ENCODE results near the gene GALK1. TPM values are rescaled to one million over a fixed set of nuclear protein-coding genes. Genes with fewer than 3 reads are reported as not detected.

GALK1 gene
- total and polyA plus RNA-seq, 9 of the 15 experiments (the other 6 are each of a cell fraction or from before 2014, with no cell fraction given), result 0.45 to 51.6 (median 17.4) TPM

- TF ChIP-seq CHD7 (IDR thresholded peaks at IDR 0.05; ENCODE audit: low read depth, low read length), result no peak
- no peak for TF ChIP-seq TRIM25 (IDR thresholded peaks at IDR 0.05; ENCODE audit: borderline replicate concordance)
- peak; percentile 84; the same call in 1 of the 2 replicates for TF ChIP-seq CBX1 (IDR thresholded peaks at IDR 0.05; ENCODE audit: low read depth)
- TF ChIP-seq NFE2L1 (tag; IDR thresholded peaks at IDR 0.05; ENCODE audit: borderline replicate concordance, low read depth), result peak; percentile 32; the same call in 1 of the 2 replicates
- no peak for TF ChIP-seq BRF1 (IDR thresholded peaks at IDR 0.05; ENCODE audit: borderline replicate concordance, extremely low read depth, insufficient read length)
- peak in 1 of 2 experiments; percentile 13; a peak in 1 of 4 replicates for TF ChIP-seq RAD21 (CRISPR knock-in tag; conservative IDR thresholded peaks at IDR 0.05 in 1 of 2, IDR thresholded peaks at IDR 0.05 in 1 of 2)
- TF ChIP-seq C11orf30 (IDR thresholded peaks at IDR 0.05; ENCODE audit: low read depth), result peak; percentile 61
- TF ChIP-seq RCOR1 (IDR thresholded peaks at IDR 0.05; ENCODE audit: borderline replicate concordance in 1 of 2, low read depth in 2 of 2, low read length in 2 of 2), result peak; percentile 34 to 56; a peak in 2 of 4 replicates
- TF ChIP-seq PML (IDR thresholded peaks at IDR 0.05; ENCODE audit: low read length), result peak; percentile 64
- TF ChIP-seq DLX4 (CRISPR knock-in tag; IDR thresholded peaks at IDR 0.05), result no peak
- no peak; the same call in 1 of the 2 replicates for TF ChIP-seq ZNF561 (CRISPR knock-in tag; conservative IDR thresholded peaks at IDR 0.05)
- TF ChIP-seq GABPA (tag; conservative IDR thresholded peaks at IDR 0.05; ENCODE audit: low read depth), result peak; percentile 52; the same call in 1 of the 2 replicates
Measured at GRCh38 chr17:75785016-75785890, 20.3 kb upstream of the GALK1 start (continued).

Measured in K562 (cell line).